GM18867 (cell line): Measurements from ENCODE around the gene SWSAP1.
A peak's percentile ranks its signal among the peaks of the same experiment; 100 is the strongest.
"Not testable (repeated sequence)": the region's sequence is repeated elsewhere in the genome, so short reads cannot be mapped to it uniquely, and the experiment has no call there.

ENCODE experiments used
- ATAC-seq: cut with Tn5 transposase; IDR thresholded peaks from one replicate; pipeline ENCODE4 v1.9.1; 2021; ENCODE audit warnings: mild to moderate bottlenecking, moderate library complexity; ENCODE audit not compliant: unreplicated experiment

Gene SWSAP1

DNA sequence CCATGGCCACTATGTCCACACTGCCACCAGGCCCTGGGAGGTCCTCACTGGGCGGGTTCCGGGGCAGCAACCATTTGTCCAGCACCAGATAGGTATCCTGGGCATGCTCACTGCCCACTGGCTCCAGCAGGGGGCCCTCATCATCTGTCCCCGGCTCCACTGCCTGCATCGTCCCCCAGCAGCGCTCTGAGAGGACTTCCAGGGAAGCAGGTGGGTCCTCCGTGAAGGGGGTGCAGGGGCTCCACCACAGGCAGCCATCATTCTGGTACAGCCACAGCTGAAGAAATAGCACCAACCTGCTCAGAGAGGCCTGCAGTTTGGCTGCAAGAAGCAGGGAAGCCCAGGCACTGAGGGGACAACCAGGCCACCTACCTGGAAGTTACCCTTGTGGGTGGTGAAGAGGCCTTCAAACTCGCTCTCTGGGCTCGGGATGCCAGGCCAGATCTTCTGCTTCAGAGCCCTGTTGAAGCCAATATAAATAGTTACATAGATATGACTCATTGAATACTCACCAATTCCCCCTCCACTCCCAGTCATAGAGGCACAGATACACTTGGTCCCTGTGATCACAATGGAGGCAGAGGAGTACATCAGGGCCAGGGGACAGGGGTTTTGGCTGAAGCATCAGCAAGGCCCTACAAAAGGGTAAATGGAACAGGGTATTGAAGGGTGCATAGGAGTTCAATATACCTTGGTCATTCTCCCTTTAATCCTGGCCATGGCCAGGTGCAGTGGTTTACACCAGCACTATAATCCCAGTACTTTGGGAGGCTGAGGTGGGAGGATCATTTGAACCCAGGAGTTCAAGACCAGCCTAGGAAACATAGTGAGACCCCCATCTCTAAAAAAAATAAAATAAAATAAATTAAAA lies 4.1 kb downstream of the SWSAP1 start:
- no peak for ATAC-seq

DNA sequence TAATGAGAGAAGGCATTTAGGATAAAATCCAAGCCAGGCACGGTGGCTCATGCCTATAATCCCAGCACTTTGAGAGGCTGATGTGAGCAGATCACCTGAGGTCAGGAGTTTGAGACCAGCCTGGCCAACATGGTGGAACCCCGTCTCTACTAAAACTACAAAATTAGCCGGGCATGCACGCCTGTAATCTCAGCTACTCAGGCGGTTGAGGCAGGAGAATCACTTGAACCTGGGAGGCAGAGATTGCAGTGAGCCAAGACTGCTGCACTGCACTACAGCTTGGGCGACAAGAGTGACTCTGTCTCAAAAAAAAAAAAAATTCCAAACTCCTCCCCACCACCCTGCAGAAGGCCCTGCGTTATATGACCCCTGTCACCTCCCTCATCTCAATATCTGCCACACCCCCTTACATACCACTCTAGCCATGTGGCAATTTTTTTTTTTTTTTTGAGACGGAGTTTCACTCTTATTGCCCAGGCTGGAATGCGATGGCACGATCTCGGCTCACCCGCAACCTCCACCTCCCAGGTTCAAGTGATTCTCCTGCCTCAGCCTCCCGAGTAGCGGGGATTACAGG lies 4.9 kb downstream of the SWSAP1 start:
- ATAC-seq: not testable (repeated sequence)

DNA sequence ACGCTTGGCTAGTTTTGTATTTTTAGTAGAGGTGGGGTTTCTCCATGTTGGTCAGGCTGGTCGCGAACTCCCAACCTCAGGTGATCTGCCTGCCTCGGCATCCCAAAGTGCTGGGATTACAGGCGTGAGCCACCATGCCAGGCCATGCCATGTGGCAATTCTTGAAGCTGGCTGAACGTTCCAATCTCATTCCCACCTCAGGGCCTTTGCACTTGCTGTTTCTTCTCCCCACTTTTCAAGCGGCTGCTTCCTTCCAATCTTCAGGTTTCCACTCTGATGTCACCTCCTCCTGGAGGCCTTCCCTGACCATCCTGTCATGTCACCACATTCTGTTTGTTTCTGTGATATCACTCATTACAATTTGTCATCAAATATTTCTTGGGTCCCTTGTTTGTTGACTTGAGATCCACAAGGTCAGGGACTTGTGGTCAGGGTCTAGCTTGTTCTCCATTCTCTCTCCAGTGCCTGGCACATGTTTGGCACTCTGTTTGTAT lies 5.4 kb downstream of the SWSAP1 start:
- no peak for ATAC-seq

DNA sequence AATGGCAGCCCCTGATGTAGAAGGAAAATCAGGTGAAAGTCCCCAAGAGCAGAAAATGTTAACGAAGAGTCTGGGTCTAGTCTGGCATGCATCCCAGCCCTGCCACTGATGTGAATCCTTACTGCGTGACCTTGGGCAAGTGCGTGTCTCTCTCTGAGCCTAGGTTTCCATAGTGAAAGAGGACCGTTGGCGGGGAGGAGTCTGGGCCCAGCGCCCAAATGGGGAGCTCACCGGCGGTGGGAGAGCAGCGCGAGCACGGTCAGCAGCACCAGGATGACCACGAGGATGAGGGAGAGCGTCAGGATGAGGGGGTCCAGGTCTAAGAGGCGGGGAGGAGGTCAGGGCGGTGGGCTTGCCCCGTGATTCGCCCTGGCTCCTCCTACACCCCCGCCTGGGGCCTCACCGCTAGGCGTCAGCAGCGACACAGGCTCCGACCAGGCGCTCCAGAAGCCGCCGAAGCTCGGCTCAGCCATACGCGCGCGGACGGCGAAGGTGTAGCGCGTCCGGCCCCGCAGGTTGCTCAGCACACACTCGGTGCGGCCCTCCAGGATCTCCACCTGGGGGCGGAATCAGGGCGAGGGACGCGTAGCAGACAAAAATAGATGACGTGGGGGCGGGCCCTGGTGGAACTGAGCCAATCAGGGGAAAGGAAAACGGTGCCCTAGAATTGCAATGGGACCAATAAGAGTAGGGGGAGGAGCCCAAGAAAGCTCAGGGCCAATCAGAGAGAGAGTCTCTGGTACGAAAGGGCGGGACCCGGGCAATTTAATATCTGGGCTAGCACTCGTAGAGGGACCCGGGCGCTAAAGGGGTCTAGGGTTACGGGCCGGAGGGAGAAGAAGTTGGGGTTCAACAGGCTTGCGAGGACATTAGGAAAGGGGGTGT lies 6.4 kb downstream of the SWSAP1 start:
- ATAC-seq: peak; percentile 74

DNA sequence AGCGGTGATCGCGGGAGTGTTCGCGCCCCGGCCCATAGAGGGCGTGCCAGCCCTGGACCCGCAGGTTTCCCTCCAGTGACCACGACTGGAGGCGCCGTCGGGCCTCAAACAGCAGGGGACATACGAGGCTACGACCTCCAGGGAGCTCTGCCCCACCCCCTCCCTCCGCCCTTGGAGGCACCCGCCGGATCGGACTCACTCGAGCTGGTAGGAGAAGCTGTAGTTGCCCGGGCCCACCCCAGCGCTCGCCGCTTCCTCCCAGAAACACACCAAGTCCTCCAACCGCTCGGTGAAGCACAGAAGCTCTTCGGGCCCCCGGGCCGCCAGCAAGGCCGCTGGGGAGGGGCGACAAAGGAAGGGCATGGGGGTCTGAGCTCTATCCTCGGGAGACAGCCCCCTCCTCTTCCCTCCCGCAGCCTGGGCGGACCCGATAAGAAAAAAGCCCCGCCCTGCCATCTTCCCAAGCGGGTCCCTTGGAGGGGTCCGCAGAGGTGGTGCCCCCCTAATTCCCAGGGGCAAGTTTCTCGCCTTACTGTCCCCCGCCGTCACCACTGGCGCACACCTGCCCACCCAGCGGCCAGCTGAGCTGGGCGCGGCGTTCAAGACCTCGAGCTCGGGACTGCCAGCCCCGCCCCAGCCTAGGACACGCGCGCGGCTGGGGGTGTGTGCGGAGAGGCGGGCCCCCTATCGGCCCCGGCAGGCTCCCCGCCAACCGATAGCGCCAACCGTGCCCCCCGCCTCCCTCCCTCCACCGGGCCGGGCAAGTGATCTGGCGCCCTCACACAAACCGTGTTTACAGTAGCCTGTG lies 8.6 kb downstream of the SWSAP1 start:
- no peak for ATAC-seq

DNA sequence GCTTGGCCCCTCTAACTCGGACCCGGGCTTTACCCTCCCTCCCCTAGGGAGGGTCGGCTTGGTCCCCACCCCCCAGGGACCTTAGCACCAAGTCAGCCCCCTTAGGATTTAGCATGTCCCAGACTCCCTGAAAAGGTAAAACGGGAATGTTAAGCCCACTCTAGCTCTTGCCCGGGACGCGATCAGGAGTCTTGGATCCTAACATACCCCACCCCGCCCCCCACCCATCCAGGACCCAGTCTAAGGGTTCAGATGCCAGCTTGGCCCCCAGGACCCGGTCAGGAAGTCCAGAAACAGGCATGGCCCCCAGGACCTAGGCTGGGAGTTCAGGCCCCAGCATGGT lies 9.2 kb downstream of the SWSAP1 start:
- ATAC-seq: no peak

DNA sequence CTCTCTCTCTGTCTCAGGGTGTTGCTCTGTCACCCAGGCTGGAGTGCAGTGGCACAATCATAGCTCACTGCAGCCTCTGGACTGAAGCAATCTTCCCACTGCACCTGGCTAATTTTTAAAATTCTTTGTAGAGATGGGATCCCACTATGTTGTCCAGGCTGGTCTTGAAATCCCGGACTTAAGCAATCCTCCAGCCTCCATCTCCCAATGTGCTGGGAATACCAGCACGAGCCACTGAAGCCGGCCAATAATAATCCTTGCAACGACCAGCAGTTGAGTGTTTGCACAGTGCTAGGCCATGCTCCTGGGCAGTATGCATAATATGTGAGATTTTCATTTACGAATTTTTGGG lies 10.3 kb downstream of the SWSAP1 start:
- no peak for ATAC-seq

DNA sequence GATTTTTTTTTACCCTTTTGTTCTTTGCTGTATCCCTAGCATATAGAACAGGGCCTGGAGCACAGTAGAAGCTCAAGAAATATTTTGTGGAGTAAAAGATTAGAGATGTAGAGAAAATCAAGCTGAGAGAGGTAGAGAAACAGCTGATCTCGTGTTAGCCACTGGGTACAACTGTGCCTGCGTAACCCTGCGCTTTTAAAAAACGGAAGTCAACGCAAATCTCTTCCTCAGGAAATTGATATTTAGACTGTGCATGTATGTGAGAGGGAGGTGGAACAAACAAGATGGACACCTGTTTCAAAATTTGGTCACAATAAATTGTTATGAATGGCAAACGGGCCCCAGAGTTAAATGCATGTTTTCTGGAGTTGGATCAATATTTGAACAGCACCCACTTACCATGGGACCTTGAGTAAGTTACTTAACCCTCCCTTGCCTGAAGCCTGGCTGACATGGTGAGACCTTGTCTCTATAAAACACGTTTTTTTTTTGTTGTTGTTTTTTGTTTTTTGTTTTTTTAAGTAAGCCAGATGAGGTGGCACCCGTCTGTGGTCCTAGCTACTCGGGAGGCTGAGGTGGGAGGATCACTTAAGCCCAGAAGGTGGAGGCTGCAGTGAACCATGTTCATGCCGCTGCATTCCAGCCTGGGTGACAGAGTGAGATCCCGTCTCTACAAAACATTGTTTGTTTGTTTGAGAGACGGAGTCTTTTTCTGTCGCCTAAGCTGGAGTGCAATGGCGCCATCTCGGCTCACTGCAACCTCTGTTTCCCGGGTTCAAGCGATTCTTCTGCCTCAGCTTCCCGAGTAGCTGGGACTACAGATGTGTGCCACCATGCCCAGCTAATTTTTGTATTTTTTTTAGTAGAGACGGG lies 12.9 kb downstream of the SWSAP1 start:
- ATAC-seq: no peak

DNA sequence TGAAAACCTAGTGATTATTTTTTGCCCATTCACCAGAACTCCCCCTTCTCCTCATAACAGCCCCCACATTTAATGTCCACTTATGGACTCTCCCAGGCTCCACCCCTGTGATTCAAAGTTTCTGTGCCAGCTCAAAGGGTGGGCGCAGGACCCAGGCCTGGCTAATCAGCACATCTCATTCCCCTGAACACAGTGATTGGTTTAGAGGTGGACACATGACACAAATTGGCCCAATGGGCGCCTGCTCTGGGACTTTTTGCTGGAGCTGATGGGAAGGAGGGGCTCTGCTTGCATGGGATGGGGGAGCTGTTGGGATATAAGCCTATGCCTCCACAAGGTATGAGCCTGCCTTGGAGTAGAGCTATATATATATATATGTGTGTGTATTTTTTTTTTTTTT lies 15.9 kb downstream of the SWSAP1 start:
- ATAC-seq: no peak

DNA sequence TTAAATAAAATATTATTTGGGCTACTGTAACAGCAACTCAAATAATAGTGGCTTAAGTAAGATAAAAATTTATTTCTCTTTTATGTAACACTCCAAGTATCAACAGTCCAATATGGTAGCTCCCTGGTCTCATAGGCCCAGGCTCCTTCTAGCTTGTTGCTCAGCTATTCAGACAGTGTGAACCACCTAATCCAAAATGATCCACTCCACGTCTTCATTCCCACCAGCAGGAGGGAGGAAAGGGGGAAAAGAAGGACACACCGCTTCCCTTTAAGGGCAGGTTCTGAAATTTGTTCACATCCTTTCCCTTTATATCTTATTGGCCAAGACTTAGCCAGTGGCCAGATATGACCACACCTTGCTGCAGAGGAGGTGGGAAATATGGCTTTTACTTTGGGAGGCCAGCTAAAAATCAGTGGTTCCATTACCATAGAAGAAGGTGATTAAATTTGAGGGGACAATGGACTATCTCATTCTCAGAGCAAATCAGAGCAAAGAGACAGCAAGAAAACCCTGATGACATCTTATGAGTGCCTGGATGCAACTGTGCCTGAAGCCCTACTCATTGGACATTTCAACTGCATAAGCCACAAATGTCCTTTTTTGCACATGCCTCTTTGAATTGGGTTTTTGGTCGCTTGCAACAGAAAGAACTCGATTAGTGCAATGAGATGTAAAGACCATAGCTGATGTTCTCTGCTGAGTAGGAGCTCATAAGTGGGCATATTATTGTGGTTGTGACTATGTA lies 16.6 kb downstream of the SWSAP1 start:
- no peak for ATAC-seq

DNA sequence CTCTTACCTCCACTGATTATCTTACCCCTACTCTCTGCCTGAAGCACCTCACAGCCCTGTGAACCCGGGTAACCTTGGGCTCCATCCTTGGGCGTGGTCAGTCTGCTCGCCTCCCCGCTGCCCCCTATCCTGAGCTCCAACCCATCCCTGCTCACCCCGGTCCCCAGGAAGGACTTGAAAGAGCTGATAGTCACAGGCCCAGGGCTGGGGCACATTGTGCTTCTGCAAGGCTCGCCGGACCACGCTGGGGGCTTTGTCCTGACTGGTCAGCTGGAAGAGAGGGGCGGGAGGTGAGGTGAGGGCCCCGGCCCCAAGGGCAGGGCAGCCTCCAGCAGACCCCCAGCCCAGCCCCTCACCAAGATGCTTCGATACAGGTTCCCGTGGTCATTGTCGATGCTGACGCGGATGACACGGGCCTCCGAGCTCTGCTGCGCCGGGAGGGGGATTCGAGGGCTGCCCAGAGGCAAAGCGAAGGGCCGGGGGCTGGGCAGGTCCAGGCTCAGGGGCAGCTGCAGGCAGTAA lies 22.7 kb downstream of the SWSAP1 start:
- no peak for ATAC-seq

DNA sequence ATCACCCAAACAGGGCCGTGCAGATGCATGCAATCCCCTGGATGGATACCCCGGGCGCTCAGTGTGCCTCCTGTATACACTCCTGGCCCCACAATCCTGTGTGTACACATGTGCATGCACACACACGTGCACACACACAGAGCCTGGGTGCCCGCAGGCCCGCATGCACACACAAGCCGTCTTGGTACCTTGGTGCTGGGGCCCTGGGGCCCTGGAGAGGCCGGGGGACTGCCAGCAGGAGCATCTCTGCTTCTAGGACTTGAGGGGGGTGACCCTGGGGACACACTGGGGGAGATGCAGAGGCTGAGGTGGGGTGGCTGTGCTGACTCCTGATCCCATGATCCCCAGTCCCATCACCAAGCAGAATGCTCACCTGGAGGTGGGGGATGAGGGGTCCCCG lies 25.2 kb downstream of the SWSAP1 start:
- ATAC-seq: no peak

DNA sequence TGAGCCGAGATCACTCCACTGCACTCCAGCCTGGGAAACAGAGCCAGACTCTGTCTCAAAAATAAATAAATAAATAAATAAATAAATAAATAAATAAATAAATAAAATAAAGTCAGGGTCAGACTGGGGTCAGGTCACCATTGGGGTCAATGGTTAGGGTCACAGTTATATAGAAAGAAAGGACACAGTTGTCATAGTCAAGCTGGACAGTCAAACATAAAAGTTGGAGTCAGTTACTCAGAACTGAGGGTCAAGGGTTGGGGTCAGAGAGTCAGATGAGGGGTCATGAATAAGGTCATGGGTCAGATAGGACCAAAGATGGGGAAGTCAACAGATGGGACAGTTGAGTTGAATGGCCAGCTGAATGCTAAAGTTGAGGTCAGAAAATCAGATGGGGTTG lies 26.3 kb downstream of the SWSAP1 start:
- no peak for ATAC-seq

DNA sequence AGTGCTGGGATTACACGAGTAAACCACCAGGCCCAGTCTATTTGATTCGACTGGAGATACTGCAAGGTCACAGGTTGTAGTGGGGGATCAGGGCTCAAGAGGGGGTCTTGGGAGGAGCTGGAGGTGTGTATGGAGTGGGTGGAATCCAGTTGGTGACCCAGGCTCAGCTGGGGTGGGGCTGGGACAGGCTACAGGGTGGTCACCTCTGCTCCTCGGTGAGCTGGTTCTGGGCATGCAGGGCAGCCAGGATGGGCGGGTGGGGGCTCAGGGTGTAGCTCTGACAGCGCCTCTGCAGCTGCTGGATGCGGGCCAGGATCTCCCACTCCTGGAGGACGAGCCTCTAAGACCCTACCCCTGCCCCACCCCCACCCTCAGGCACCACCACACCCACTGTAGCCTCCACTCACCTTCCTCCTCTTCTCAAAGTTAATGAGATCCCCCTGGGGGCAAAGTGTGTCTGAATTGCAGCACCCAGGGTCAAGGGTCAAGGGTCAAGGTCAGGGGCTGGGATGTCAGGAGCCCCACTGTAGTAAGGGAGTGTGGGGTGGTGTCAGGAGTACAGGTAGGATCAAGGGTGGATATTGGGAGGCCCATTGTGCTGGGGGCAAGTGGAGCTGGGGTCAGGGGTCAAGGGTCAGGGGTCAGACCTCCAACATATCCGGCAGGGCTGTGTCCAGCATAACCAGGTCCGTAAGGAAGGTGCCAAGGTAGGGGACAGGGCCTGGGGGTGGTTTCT lies 27.5 kb downstream of the SWSAP1 start:
- ATAC-seq: no peak

DNA sequence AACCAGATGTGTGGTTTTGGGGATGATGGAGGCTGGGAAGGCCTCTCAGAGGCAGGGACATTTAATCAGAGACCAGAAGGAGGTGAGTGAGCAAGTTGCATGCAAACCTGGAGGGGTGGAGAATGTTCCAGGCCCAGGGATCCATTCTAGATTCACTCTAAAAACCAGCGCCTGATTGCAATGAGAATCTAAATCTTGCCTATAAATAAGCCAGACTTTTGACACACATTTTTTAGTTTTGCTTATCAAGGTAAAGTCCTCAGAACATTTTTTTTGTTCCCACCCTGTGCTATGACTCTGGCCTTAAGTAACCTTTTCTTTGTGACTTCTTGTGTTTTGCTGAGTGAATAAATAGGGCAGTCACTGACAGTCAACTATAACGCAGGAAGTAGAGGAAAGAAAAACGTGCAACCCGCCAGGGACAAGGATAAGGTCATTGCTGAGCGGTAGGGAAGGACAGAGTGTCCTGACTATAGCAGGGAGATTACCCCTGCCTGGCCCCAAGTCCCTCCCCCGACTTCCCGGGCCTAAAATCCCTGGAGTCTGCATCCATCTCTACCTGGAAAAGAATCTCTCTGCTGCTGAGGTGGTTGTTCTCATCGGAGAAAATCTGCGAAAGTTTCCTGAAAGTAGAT lies 30.2 kb downstream of the SWSAP1 start:
- no peak for ATAC-seq

DNA sequence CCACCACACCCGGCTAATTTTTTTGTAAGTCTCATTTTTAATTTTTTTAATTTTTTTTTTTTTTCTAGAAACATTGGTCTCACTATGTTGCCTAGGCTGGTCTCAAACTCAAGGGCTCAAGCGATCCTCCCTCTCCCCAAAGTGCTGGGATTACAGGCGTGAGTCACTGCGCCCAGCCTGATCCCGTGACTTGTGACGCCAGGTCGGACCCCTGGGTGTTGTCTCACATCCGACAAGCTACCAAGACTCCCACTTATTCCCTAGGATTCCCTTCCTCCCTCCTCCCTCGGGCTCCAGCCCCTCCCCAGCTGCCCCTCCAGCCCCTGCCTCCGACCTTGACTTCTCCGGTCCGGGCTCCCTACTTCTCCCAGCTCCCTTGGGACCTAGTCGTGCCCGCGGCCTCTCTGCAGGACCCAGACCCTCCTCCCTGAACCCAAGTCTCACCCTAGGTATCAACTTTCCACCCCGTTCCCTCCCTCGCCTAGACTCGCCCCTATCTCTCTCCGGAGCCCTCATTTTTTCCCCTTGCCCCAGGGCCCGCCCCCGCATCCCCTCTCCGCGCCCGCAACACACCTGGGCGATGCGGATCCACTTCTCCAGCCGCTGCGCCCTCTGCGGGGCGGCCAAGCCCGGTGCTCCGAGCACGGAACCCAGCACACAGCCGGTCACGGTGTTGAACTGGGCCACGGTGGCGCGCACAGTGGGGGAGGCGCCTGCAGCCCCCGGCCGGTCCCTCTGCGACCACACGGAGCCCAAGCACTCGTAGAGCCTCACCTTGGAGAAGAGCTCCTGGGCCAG lies 31.6 kb downstream of the SWSAP1 start:
- ATAC-seq: no peak

DNA sequence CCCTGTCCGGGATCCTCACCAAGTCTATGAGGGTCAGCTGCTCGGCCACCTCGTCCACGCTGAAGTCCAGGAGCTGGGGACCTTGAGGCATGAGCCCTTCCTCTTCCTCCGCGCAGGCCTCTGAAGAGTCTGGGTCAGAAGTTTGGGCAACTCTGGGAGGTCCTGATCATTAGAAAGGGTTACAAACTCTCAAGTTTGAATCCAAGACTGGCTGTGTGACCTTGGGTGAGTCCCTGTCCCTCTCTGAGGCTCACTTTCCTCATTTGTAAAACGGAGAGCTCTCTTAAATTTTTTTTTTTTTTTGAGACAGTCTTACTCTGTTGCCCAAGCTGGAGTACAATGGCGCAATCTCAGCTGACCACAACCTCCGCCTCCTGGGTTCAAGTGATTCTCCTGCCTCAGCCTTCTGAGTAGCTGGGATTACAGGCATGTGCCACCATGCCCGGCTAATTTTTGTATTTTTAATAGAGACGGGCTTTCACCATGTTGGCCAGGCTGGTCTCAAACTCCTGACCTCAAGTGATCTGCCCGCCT lies 32.3 kb downstream of the SWSAP1 start:
- ATAC-seq: not testable (repeated sequence)
